MM.1S (cell line): Measurements from ENCODE around the gene METTL24.

Source experiments
- EZH2phosphoT487 ChIP-seq: fragments of 300-600 bp; sonication (generic); IDR thresholded peaks from 2 replicates; pipeline ENCODE4 v1.6.1; 2018; ENCODE audit warnings: antibody characterized with exemption, low read length
- TF ChIP-seq, protein P1 (sequence below): fragments of 300-600 bp; sonication (generic); IDR thresholded peaks from 2 replicates; pipeline ENCODE4 v1.5.1; 2016; ENCODE audit warnings: antibody characterized with exemption, low read length, mixed read lengths

DNA sequence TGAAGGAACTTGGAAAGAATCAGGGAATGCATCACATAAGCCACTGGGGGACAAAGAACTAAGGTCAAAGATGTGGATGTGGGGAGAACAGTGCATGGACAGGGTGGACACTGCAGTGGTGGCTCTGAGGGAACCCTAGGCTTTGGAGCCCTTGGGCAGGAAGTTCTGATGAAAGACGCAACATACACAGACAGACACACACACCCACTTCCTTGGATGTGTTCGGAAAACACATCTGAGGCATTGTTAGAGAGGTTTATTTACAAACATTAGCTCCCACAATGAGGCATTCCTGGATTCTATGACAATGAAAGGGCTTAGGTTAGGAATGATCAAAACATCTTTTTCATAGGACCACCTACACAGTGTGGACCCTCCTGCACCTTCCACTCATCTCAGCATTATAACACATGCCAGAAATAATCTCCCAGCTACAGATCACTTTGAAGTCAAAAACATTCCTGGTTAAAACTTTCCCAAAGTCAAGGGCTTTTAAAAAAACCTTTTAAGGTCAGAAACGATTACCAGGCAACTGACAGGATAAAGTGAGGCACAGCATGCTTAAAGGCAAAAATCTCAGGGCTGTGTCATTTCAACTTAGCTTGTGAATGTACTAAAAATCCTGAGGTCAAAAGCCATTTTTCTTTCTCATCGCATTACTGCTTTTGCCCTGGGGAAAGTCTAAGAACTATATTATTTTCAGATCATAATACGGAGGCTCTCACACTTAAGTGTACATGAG lies 6.4 kb upstream of the METTL24 start:
- TF ChIP-seq EZH2phosphoT487, result no peak
- TF ChIP-seq, protein P1, sequence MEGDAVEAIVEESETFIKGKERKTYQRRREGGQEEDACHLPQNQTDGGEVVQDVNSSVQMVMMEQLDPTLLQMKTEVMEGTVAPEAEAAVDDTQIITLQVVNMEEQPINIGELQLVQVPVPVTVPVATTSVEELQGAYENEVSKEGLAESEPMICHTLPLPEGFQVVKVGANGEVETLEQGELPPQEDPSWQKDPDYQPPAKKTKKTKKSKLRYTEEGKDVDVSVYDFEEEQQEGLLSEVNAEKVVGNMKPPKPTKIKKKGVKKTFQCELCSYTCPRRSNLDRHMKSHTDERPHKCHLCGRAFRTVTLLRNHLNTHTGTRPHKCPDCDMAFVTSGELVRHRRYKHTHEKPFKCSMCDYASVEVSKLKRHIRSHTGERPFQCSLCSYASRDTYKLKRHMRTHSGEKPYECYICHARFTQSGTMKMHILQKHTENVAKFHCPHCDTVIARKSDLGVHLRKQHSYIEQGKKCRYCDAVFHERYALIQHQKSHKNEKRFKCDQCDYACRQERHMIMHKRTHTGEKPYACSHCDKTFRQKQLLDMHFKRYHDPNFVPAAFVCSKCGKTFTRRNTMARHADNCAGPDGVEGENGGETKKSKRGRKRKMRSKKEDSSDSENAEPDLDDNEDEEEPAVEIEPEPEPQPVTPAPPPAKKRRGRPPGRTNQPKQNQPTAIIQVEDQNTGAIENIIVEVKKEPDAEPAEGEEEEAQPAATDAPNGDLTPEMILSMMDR, result no peak
